Liver (tissue), 9 donors: Measurements from ENCODE around the gene EIF3L. TPM values are rescaled to one million over a fixed set of nuclear protein-coding genes. Genes with fewer than 3 reads are reported as not detected.

Experiments
- DNase-seq: peaks from one replicate; pipeline ENCODE4 v3.0.0-alpha.2; 2017; ENCODE audit warnings: low spot score
- H3K27ac ChIP-seq, 2 donors: one replicate each; pipeline ENCODE4 v1.7.0; 2013; ENCODE audit warnings: inconsistent platforms in 2 of 2, low read length in 2 of 2, control low read depth in 1 of 2, low read depth in 1 of 2, mild to moderate bottlenecking in 1 of 2
- H3K27me3 ChIP-seq, 4 donors: one replicate each; pipeline versions ENCODE4 v1.6.1 to v1.7.0; 2013; ENCODE audit warnings: low read length in 3 of 4, inconsistent platforms in 1 of 4, mild to moderate bottlenecking in 1 of 4, moderate library complexity in 1 of 4; ENCODE audit not compliant: control insufficient read depth in 4 of 4, insufficient read depth in 4 of 4
- H3K36me3 ChIP-seq, 4 donors: one replicate each; pipeline versions ENCODE4 v1.6.1 to v1.7.0; 2013; ENCODE audit warnings: low read length in 3 of 4, mild to moderate bottlenecking in 3 of 4, low read depth in 1 of 4, moderate library complexity in 1 of 4; ENCODE audit not compliant: control insufficient read depth in 4 of 4, insufficient read depth in 3 of 4
- H3K4me1 ChIP-seq, 4 donors: one replicate each; pipeline versions ENCODE4 v1.6.1 to v1.7.0; 2013; ENCODE audit warnings: low read length in 3 of 4, mild to moderate bottlenecking in 3 of 4, moderate library complexity in 1 of 4; ENCODE audit not compliant: control insufficient read depth in 4 of 4, insufficient read depth in 4 of 4
- H3K4me3 ChIP-seq, 3 donors: one replicate each; pipeline versions ENCODE4 v1.6.1 to v1.7.0; 2013; ENCODE audit warnings: low read length in 3 of 3, control low read depth in 1 of 3, low read depth in 1 of 3, mild to moderate bottlenecking in 1 of 3
- H3K9ac ChIP-seq, 2 donors: one replicate each; pipeline ENCODE4 v1.7.0; 2013; ENCODE audit warnings: low read length in 2 of 2, mild to moderate bottlenecking in 2 of 2, moderate library complexity in 2 of 2, control low read depth in 1 of 2, low read depth in 1 of 2
- H3K9me3 ChIP-seq, 4 donors: one replicate each; pipeline versions ENCODE4 v1.6.1 to v1.7.0; 2013; ENCODE audit warnings: low read length in 3 of 4; ENCODE audit not compliant: control insufficient read depth in 4 of 4
- EGR1 ChIP-seq, 2 donors: IDR thresholded peaks; 2 replicates each; pipeline ENCODE4 v1.6.1; 2016 to 2018; ENCODE audit warnings: antibody characterized with exemption in 2 of 2, low read depth in 2 of 2
- FOXA1 ChIP-seq: IDR thresholded peaks from 2 replicates; pipeline ENCODE4 v1.6.1; 2016; ENCODE audit warnings: antibody characterized with exemption
- FOXA2 ChIP-seq: IDR thresholded peaks from 2 replicates; pipeline ENCODE4 v1.6.1; 2016; ENCODE audit warnings: antibody characterized with exemption
- GABPA ChIP-seq, 2 donors: IDR thresholded peaks in 1 of 2; conservative IDR thresholded peaks in 1 of 2; 2 replicates each; pipeline ENCODE4 v1.6.1; 2016; ENCODE audit warnings: antibody characterized with exemption in 2 of 2, mild to moderate bottlenecking in 1 of 2, moderate library complexity in 1 of 2
- HNF4A ChIP-seq, 2 donors: conservative IDR thresholded peaks; 2 replicates each; pipeline ENCODE4 v1.6.1; 2016; ENCODE audit warnings: antibody characterized with exemption in 2 of 2, mild to moderate bottlenecking in 2 of 2
- HNF4G ChIP-seq: IDR thresholded peaks from 2 replicates; pipeline ENCODE4 v1.6.1; 2016; ENCODE audit warnings: antibody characterized with exemption
- JUND ChIP-seq, 2 donors: IDR thresholded peaks; 2 replicates each; pipeline ENCODE4 v1.6.1; 2016; ENCODE audit warnings: antibody characterized with exemption in 2 of 2
- NR2F2 ChIP-seq: IDR thresholded peaks from 2 replicates; pipeline ENCODE4 v1.6.1; 2016; ENCODE audit warnings: antibody characterized with exemption
- RAD21 ChIP-seq, 2 donors: IDR thresholded peaks; 2 replicates each; pipeline ENCODE4 v1.6.1; 2016; ENCODE audit warnings: antibody characterized with exemption in 2 of 2, mild to moderate bottlenecking in 2 of 2
- RXRA ChIP-seq, 2 donors: IDR thresholded peaks; 2 replicates each; pipeline ENCODE4 v1.6.1; 2017 to 2018; ENCODE audit warnings: antibody characterized with exemption in 2 of 2, mild to moderate bottlenecking in 1 of 2
- SP1 ChIP-seq: IDR thresholded peaks from 2 replicates; pipeline ENCODE4 v1.6.1; 2018; ENCODE audit warnings: antibody characterized with exemption, mild to moderate bottlenecking
- TAF1 ChIP-seq: conservative IDR thresholded peaks from 2 replicates; pipeline ENCODE4 v1.6.1; 2016; ENCODE audit warnings: antibody characterized with exemption, mild to moderate bottlenecking
- YY1 ChIP-seq: IDR thresholded peaks from 2 replicates; pipeline ENCODE4 v1.6.1; 2016; ENCODE audit warnings: antibody characterized with exemption, mild to moderate bottlenecking
- WGBS: extraction: QIAGEN DNeasy Blood & Tissue Kit; methylation state at CpG from one replicate; pipeline ENCODE4 v1.1.7; 2013; 5-methylcytosine and 5-hydroxymethylcytosine counted together
- polyA plus RNA-seq, 2 donors: library from polyadenylated mRNA; stranded (reverse) in 1 of 2; unstranded in 1 of 2; fragments of 200-250 nt in 1 of 2; fragments of >200 nt in 1 of 2; fragmentation: Nextera tagmentation in 1 of 2; extraction: Ambion mirVana in 1 of 2; gene quantifications; one replicate each; pipeline versions ENCODE4 v1.2.1 to v1.2.3, GENCODE V29; 2013 to 2015
- total RNA-seq, 2 donors: library from RNA; depleted of rRNA; stranded (reverse); fragments of >200 nt; gene quantifications; one replicate each; pipeline ENCODE4 v1.2.3, GENCODE V29; 2014
- TF ChIP-seq, protein P1 (sequence below): IDR thresholded peaks from 2 replicates; pipeline ENCODE4 v1.6.1; 2016; ENCODE audit warnings: antibody characterized with exemption
- TF ChIP-seq, protein P2 (sequence below): IDR thresholded peaks from 2 replicates; pipeline ENCODE4 v1.6.1; 2016; ENCODE audit warnings: antibody characterized with exemption
- TF ChIP-seq, protein P3 (sequence below): fragments of 150-350 bp; IDR thresholded peaks from 2 replicates; pipeline ENCODE4 v1.5.1; 2017; ENCODE audit warnings: improper control_type of control experiment, low read depth, low read length; ENCODE audit not compliant: missing input control
- TF ChIP-seq, protein P4 (sequence below): IDR thresholded peaks from 2 replicates; pipeline ENCODE4 v1.6.1; 2016; ENCODE audit warnings: antibody characterized with exemption, mild to moderate bottlenecking
- TF ChIP-seq, protein P5 (sequence below): IDR thresholded peaks from 2 replicates; pipeline ENCODE4 v1.6.1; 2016; ENCODE audit warnings: antibody characterized with exemption
- donor health status: healthy.
- donor health status: healthy.
- donor health status: healthy.
- donor health status: healthy.
- donor health status: healthy.

EIF3L gene
- total and polyA plus RNA-seq, 4 donors = 103 to 217 (median 111) TPM

DNA sequence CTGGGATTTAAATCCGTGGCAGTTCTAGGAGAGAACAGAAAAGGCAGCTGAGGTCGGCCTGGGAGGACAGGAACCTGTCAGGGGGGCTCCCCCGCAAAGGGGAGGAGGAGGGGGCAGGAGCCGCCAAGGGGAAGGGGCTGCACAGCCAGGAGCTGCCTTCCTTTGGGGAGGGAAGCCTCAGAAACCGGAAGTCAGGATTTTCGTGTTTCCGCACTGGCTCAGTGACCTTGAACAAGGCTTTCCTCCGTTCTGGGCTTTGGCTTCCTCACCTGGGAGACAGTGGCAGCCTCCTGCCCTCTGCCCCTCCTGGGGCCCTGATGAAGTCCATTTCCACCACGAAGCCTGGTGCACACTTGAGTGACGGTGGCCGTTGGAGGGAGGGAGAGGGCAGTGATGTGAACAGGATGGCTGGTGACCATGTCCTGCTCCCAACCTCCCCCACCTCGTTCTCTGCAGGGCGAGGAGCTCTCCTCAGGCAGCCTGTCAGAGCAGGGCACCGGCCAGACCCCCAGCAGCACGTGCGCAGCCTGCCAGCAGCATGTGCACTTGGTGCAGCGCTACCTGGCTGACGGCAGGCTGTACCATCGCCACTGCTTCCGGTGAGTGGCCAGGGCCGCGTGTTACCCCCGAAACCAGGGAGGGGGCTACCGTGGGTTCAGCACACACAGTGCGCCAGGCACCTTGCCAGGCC, 69.5 kb downstream of the EIF3L start:
- H3K36me3 ChIP-seq = peaks cover 7 to 29% (median 13%) of the 10 kb centered on the region in 4 donors
- H3K9me3 ChIP-seq = no peaks in the 10 kb centered on the region
- WGBS = 89% methylated on average over 25 of the region's 25 CpGs
- peaks cover 0 to 5% (median 0%) of the 10 kb centered on the region in 4 donors for H3K4me1 ChIP-seq
- no peak overlapping the region for H3K9ac ChIP-seq
- no peak overlapping the region for H3K27ac ChIP-seq
- no peak overlapping the region for H3K4me3 ChIP-seq
- no peaks in the 10 kb centered on the region for H3K27me3 ChIP-seq
- TF ChIP-seq GABPA (IDR thresholded peaks at IDR 0.05 in 1 of 2, conservative IDR thresholded peaks at IDR 0.05 in 1 of 2) = no peak
- no peak for TF ChIP-seq YY1
- TF ChIP-seq, protein P1, sequence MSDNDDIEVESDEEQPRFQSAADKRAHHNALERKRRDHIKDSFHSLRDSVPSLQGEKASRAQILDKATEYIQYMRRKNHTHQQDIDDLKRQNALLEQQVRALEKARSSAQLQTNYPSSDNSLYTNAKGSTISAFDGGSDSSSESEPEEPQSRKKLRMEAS = no peak
- TF ChIP-seq, protein P2, sequence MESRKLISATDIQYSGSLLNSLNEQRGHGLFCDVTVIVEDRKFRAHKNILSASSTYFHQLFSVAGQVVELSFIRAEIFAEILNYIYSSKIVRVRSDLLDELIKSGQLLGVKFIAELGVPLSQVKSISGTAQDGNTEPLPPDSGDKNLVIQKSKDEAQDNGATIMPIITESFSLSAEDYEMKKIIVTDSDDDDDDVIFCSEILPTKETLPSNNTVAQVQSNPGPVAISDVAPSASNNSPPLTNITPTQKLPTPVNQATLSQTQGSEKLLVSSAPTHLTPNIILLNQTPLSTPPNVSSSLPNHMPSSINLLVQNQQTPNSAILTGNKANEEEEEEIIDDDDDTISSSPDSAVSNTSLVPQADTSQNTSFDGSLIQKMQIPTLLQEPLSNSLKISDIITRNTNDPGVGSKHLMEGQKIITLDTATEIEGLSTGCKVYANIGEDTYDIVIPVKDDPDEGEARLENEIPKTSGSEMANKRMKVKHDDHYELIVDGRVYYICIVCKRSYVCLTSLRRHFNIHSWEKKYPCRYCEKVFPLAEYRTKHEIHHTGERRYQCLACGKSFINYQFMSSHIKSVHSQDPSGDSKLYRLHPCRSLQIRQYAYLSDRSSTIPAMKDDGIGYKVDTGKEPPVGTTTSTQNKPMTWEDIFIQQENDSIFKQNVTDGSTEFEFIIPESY = no peak
- TF ChIP-seq, protein P3, sequence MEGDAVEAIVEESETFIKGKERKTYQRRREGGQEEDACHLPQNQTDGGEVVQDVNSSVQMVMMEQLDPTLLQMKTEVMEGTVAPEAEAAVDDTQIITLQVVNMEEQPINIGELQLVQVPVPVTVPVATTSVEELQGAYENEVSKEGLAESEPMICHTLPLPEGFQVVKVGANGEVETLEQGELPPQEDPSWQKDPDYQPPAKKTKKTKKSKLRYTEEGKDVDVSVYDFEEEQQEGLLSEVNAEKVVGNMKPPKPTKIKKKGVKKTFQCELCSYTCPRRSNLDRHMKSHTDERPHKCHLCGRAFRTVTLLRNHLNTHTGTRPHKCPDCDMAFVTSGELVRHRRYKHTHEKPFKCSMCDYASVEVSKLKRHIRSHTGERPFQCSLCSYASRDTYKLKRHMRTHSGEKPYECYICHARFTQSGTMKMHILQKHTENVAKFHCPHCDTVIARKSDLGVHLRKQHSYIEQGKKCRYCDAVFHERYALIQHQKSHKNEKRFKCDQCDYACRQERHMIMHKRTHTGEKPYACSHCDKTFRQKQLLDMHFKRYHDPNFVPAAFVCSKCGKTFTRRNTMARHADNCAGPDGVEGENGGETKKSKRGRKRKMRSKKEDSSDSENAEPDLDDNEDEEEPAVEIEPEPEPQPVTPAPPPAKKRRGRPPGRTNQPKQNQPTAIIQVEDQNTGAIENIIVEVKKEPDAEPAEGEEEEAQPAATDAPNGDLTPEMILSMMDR = no peak
- no peak for TF ChIP-seq FOXA1
- no peak for TF ChIP-seq JUND (IDR thresholded peaks at IDR 0.05)
- TF ChIP-seq FOXA2 = no peak
- no peak for TF ChIP-seq RXRA (IDR thresholded peaks at IDR 0.05)
- TF ChIP-seq, protein P4, sequence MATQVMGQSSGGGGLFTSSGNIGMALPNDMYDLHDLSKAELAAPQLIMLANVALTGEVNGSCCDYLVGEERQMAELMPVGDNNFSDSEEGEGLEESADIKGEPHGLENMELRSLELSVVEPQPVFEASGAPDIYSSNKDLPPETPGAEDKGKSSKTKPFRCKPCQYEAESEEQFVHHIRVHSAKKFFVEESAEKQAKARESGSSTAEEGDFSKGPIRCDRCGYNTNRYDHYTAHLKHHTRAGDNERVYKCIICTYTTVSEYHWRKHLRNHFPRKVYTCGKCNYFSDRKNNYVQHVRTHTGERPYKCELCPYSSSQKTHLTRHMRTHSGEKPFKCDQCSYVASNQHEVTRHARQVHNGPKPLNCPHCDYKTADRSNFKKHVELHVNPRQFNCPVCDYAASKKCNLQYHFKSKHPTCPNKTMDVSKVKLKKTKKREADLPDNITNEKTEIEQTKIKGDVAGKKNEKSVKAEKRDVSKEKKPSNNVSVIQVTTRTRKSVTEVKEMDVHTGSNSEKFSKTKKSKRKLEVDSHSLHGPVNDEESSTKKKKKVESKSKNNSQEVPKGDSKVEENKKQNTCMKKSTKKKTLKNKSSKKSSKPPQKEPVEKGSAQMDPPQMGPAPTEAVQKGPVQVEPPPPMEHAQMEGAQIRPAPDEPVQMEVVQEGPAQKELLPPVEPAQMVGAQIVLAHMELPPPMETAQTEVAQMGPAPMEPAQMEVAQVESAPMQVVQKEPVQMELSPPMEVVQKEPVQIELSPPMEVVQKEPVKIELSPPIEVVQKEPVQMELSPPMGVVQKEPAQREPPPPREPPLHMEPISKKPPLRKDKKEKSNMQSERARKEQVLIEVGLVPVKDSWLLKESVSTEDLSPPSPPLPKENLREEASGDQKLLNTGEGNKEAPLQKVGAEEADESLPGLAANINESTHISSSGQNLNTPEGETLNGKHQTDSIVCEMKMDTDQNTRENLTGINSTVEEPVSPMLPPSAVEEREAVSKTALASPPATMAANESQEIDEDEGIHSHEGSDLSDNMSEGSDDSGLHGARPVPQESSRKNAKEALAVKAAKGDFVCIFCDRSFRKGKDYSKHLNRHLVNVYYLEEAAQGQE = no peak
- TF ChIP-seq EGR1 (IDR thresholded peaks at IDR 0.05; ENCODE audit: low read depth in 2 of 2) = no peak
- TF ChIP-seq NR2F2 = no peak
- TF ChIP-seq, protein P5, sequence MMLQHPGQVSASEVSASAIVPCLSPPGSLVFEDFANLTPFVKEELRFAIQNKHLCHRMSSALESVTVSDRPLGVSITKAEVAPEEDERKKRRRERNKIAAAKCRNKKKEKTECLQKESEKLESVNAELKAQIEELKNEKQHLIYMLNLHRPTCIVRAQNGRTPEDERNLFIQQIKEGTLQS = no peak
- no peak for TF ChIP-seq TAF1
- TF ChIP-seq RAD21 (IDR thresholded peaks at IDR 0.05) = no peak
- no peak for TF ChIP-seq SP1
- TF ChIP-seq HNF4A (conservative IDR thresholded peaks at IDR 0.05) = no peak
- no peak for TF ChIP-seq HNF4G
- DNase-seq = peak; percentile 23
